Common myeloid progenitor, CD34-positive (primary cell): Measurements from ENCODE around the gene HNRNPLL.
A peak's percentile ranks its signal among the peaks of the same experiment; 100 is the strongest.

Experiments used
- CTCF ChIA-PET: fragments of 350-600 bp; sonication (Branson Sonifier 250); formaldehyde crosslinking; loops from one replicate; lab custom pipeline; 2021; ENCODE audit warnings: antibody characterized with exemption; lab: Charles Lee
- POLR2A ChIA-PET: fragments of 350-600 bp; sonication (Branson Sonifier 250); formaldehyde crosslinking; loops from one replicate; lab custom pipeline; 2021; ENCODE audit warnings: antibody characterized with exemption; lab: Charles Lee
- DNase-seq, 3 donors: peaks; one replicate each; pipeline versions ENCODE4 v3.0.0 to v3.0.0-alpha.2; 2013
- H3K27ac ChIP-seq, 2 experiments: 1 replicate in 1 of 2; 2 replicates in 1 of 2; pipeline ENCODE4 v1.7.0; 2013; ENCODE audit warnings: inconsistent platforms in 2 of 2, low read length in 2 of 2, mild to moderate bottlenecking in 2 of 2, low read depth in 1 of 2, moderate library complexity in 1 of 2; ENCODE audit not compliant: severe bottlenecking in 2 of 2, insufficient read depth in 1 of 2, poor library complexity in 1 of 2
- H3K27me3 ChIP-seq, 5 experiments: replicated peaks in 2 of 5; 1 replicate in 3 of 5; 2 replicates in 2 of 5; pipeline versions ENCODE4 v1.6.1 to v1.7.0; 2013; ENCODE audit warnings: low read length in 4 of 5, mild to moderate bottlenecking in 2 of 5, moderate library complexity in 2 of 5, inconsistent platforms in 1 of 5; ENCODE audit not compliant: insufficient read depth in 5 of 5, control insufficient read depth in 4 of 5
- H3K36me3 ChIP-seq, 4 experiments: 1 replicate in 2 of 4; 2 replicates in 2 of 4; pipeline versions ENCODE4 v1.6.1 to v1.7.0; 2013; ENCODE audit warnings: low read length in 3 of 4, control low read depth in 1 of 4, mild to moderate bottlenecking in 1 of 4; ENCODE audit not compliant: control insufficient read depth in 4 of 4, insufficient read depth in 4 of 4
- H3K4me1 ChIP-seq, 4 experiments: 1 replicate in 3 of 4; 2 replicates in 1 of 4; pipeline versions ENCODE4 v1.6.1 to v1.7.1; 2013; ENCODE audit warnings: low read length in 3 of 4, mild to moderate bottlenecking in 3 of 4, control low read depth in 1 of 4, inconsistent platforms in 1 of 4, moderate library complexity in 1 of 4; ENCODE audit not compliant: control insufficient read depth in 4 of 4, insufficient read depth in 4 of 4; ENCODE audit errors: control extremely low read depth in 1 of 4
- H3K4me3 ChIP-seq, 7 experiments: 1 replicate in 4 of 7; 2 replicates in 3 of 7; pipeline versions ENCODE4 v1.5.1 to v1.7.0; 2013; ENCODE audit warnings: mild to moderate bottlenecking in 7 of 7, low read length in 6 of 7, moderate library complexity in 6 of 7, inconsistent platforms in 2 of 7, low read depth in 2 of 7, control low read depth in 1 of 7; ENCODE audit not compliant: insufficient read depth in 4 of 7, control insufficient read depth in 1 of 7; ENCODE audit errors: extremely low read depth in 1 of 7
- H3K9me3 ChIP-seq, 5 experiments: 1 replicate in 4 of 5; 2 replicates in 1 of 5; pipeline versions ENCODE4 v1.6.1 to v1.7.1; 2013; ENCODE audit warnings: low read length in 4 of 5, mild to moderate bottlenecking in 2 of 5, inconsistent platforms in 1 of 5, low read depth in 1 of 5, moderate library complexity in 1 of 5; ENCODE audit not compliant: control insufficient read depth in 4 of 5, insufficient read depth in 2 of 5; ENCODE audit errors: control extremely low read depth in 1 of 5
- WGBS: methylation state at CpG from one replicate; pipeline ENCODE4 v1.1.5; 2013; ENCODE audit not compliant: insufficient coverage; 5-methylcytosine and 5-hydroxymethylcytosine counted together

HNRNPLL gene

DNA sequence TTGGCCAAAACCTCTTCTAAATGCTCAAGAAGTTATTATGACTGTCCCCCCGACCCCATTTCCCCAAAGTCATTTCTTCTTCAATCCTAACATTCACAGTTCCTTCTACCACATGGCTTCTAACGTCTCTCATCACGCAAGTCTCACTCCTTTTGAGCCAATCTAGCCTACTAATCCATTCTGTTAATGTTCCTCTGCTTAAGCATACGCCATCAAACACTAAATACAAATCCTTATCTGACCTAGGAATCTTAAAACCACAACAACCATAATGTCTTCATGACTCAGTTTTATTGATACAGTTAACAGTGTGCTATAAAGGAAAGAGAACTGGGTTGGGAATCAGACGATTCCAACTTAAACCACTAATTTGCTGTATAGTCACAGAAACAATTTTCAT lies 23.9 kb downstream of the HNRNPLL start:
- H3K27ac ChIP-seq, result no peak overlapping the region
- H3K27me3 ChIP-seq, result no peaks in the 10 kb centered on the region
- H3K9me3 ChIP-seq, result no peaks in the 10 kb centered on the region
- peaks cover 0 to 15% (median 4%) of the 10 kb centered on the region in 4 experiments for H3K36me3 ChIP-seq
- WGBS, result 69% methylated on average over 4 of the region's 5 CpGs
- no peak overlapping the region for H3K4me3 ChIP-seq
- ChIA-PET POLR2A (interaction anchor here (0.7 kb wide), 1 partner anchor 117 kb away, joined by 3 read pairs; no protein-coding TSS in a partner anchor), CTCF (interaction anchor here (1.6 to 12.7 kb wide), 7 partner anchors 13 to 164 kb away, joined by 3 to 203 read pairs (median 10); no protein-coding TSS in a partner anchor)
- peaks cover 0 to 3% (median 0%) of the 10 kb centered on the region in 4 experiments for H3K4me1 ChIP-seq
- DNase-seq, result peak in 2 of 3 donors; percentile 19 to 39

DNA sequence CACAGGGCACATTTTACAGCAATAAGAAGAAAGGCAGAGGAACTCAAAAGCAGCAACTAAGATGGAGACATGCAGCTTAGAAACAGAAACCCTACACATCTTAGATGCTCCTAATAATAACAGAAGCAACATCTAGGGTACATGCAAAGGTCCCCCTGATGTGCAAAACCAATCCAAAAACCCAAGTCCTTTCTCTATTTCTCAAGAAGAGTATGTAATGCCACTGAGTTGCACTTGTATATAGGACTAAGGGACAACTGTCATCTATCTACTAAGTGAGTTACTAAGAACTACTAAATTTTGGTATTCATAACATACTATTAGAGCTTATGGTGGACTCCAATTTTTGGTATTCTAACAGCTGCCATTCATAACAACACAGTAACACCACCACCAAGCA lies 28.4 kb downstream of the HNRNPLL start:
- DNase-seq, result no peak
- ChIA-PET CTCF (interaction anchor here (1.1 to 12.7 kb wide), 5 partner anchors 9 to 157 kb away, joined by 3 to 203 read pairs (median 18); partner anchors contain the start of gene HNRNPLL), POLR2A (no interaction called here)
- no peak overlapping the region for H3K4me3 ChIP-seq
- no peaks in the 10 kb centered on the region for H3K27me3 ChIP-seq
- no peaks in the 10 kb centered on the region for H3K9me3 ChIP-seq
- peaks cover 0 to 3% (median 1%) of the 10 kb centered on the region in 4 experiments for H3K4me1 ChIP-seq
- H3K27ac ChIP-seq, result no peak overlapping the region
- H3K36me3 ChIP-seq, result peaks cover 0 to 14% (median 7%) of the 10 kb centered on the region in 4 experiments

DNA sequence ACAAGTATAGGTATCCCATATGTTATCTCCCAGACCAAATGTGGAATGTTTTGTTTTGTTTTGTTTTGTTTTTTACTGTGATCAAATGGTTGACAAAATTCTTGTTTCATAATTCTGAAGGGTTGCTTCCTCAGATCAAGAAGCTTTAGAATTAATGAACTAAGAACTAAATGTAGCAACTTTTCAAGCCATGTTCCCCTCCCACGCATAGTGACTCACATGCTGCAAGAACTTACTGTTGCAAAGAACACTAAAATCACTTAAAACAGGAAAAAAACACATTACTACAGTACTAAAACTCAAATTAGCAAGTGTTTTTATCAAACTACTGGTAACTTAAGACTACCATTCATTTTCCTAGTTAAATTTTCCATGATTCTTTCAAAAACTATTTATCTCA lies 30.6 kb downstream of the HNRNPLL start:
- H3K4me1 ChIP-seq, result peaks cover 0 to 3% (median 0%) of the 10 kb centered on the region in 4 experiments
- H3K9me3 ChIP-seq, result no peaks in the 10 kb centered on the region
- ChIA-PET POLR2A (no interaction called here), CTCF (interaction anchor here (1.2 to 3.0 kb wide), 6 partner anchors 9 to 169 kb away, joined by 3 to 18 read pairs (median 4); partner anchors contain the start of gene HNRNPLL)
- WGBS, result no CpG with 5 or more reads among the region's 1 CpG
- no peak for DNase-seq
- no peak overlapping the region for H3K27ac ChIP-seq
- H3K36me3 ChIP-seq, result peaks cover 3 to 25% (median 9%) of the 10 kb centered on the region in 4 experiments
- no peak overlapping the region for H3K4me3 ChIP-seq
- no peaks in the 10 kb centered on the region for H3K27me3 ChIP-seq

DNA sequence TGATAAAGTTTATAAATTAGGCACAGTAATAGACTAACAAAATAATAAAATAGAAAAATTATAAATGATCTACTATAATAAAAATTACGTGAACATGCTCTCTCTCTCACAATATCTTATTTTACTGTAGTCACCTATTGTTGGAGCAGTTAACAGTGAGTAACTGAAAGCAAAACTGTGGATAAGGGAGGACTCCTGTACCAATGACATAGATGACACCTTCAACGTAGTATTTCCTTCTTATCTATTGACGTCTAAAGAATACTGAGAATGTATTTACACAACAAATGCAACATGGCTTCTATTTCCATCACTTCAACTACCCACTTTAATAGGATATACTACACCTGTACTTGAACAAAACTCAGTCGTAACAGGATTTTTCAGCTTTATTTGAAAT lies 31.5 kb downstream of the HNRNPLL start:
- Histone ChIP-seq H3K36me3 (peaks cover 3 to 27% (median 10%) of the 10 kb centered on the region in 4 experiments), H3K4me1 (peaks cover 0 to 3% (median 0%) of the 10 kb centered on the region in 4 experiments), H3K27ac (no peak overlapping the region), H3K4me3 (no peak overlapping the region), H3K9me3 (no peaks in the 10 kb centered on the region), H3K27me3 (no peaks in the 10 kb centered on the region)
- ChIA-PET CTCF (interaction anchor here (1.7 to 1.9 kb wide), 2 partner anchors 10 to 170 kb away, joined by 3 to 4 read pairs; no protein-coding TSS in a partner anchor), POLR2A (no interaction called here)
- DNase-seq, result no peak
- WGBS, result 100% methylated on average over 2 of the region's 4 CpGs

DNA sequence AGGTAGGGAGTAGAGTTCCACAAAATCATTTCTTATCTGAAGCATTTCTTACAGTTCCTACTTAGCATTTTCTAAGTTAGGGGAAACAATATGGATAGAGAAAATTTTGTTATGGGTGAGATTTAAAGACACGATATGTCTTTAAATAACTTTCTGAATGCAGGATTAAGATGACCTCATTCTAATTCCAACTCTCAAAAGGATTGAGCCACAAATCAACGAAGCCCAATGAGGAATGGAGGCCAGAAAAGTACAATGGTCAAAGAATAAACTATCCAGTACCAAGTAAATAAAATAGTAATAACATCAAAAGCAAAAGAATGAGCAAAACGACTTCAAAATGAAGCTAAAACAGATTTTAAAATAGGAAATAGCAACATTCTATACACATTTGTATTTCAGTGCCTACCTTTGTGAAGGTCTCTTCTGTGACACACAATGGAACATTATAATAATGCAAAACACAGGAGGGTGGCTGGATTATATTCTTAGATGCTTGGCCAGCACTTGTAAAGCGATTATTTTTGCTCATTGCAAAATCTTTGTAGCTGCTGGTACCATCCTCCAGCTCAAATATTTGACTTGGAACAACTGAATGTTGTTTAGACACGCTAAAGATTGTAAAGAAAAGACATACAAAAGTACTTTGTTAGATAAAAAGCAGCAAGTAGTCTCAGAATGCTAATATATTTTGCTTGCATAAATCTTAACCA lies 33.8 kb downstream of the HNRNPLL start:
- peaks cover 3 to 33% (median 10%) of the 10 kb centered on the region in 4 experiments for H3K36me3 ChIP-seq
- WGBS, result no CpG with 5 or more reads among the region's 5 CpGs
- no peak for DNase-seq
- no peaks in the 10 kb centered on the region for H3K27me3 ChIP-seq
- ChIA-PET POLR2A (no interaction called here), CTCF (interaction anchor here (5.3 to 8.9 kb wide), 2 partner anchors 10 to 14 kb away, joined by 39 to 89 read pairs; no protein-coding TSS in a partner anchor)
- no peaks in the 10 kb centered on the region for H3K9me3 ChIP-seq
- no peak overlapping the region for H3K27ac ChIP-seq
- H3K4me1 ChIP-seq, result peaks cover 0 to 3% (median 0%) of the 10 kb centered on the region in 4 experiments
- no peak overlapping the region for H3K4me3 ChIP-seq

DNA sequence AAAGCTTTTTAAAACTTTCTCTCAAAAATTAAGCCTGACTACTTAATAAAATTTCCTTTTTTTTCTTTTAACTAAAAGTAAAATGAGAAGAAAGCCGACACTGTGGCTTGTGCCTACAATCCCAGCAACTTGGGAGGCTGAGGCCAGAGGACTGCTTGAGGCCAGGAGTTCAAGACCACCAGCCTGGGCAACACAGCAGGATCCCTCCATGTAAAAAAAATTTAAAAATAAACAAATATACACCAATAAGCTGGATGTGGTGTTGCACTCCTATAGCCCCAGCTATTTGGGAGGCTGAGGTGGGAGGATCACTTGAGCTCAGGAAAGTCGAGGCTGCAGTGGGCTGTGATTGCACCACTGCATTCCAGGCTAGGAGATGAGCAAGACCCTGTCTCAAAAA lies 37.4 kb downstream of the HNRNPLL start:
- POLR2A ChIA-PET, result no interaction called here
- WGBS, result no CpG with 5 or more reads among the region's 2 CpGs
- Histone ChIP-seq H3K4me3 (no peak overlapping the region), H3K27ac (no peak overlapping the region), H3K4me1 (no peaks in the 10 kb centered on the region), H3K36me3 (peaks cover 3 to 35% (median 5%) of the 10 kb centered on the region in 4 experiments), H3K27me3 (no peaks in the 10 kb centered on the region), H3K9me3 (no peaks in the 10 kb centered on the region)
- DNase-seq, result no peak
- CTCF ChIA-PET, result interaction anchor here (5.3 to 8.9 kb wide), 2 partner anchors 11 to 14 kb away, joined by 39 to 89 read pairs; no protein-coding TSS in a partner anchor

DNA sequence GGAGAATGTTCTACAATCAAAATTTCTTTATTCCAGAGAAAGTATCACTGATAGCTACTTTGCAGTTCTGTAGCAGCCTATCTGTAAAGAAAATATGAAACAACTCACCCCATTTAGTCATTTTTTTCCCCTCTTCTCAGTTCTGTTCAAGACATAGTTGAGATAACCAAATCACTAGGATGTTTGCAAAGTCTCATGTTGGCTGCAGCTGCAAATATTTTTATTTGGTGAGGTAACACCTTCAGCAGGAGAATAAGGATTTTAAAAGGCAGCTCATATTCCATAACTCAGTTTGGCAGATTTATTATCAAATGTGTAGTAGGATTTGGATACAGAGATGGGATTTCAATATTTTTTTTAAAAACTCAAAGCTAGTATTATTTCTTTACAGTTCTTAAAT lies 41.0 kb downstream of the HNRNPLL start:
- Histone ChIP-seq H3K27ac (no peak overlapping the region), H3K9me3 (no peaks in the 10 kb centered on the region), H3K27me3 (no peaks in the 10 kb centered on the region), H3K4me1 (no peaks in the 10 kb centered on the region), H3K36me3 (peaks cover 0 to 21% (median 3%) of the 10 kb centered on the region in 4 experiments), H3K4me3 (no peak overlapping the region)
- POLR2A ChIA-PET, result interaction anchor here (0.6 kb wide), 1 partner anchor 267 kb away, joined by 3 read pairs; no protein-coding TSS in a partner anchor
- no peak for DNase-seq
- CTCF ChIA-PET, result interaction anchor here (0.7 to 8.9 kb wide), 3 partner anchors 11 to 25 kb away, joined by 3 to 89 read pairs (median 4); no protein-coding TSS in a partner anchor
